ENCODE measurements around the gene PRXL2A. TPM values are rescaled to one million over a fixed set of nuclear protein-coding genes. Genes with fewer than 3 reads are reported as not detected.

The PRXL2A gene
- total and polyA plus RNA-seq, 2 donors = 52.9 to 59.1 TPM

- H3K27ac ChIP-seq (ENCODE audit: low read depth) = peak overlapping the region; percentile 96
- peak overlapping the region; percentile 93 for H3K4me3 ChIP-seq (ENCODE audit: low read depth, low read length)
- WGBS = 67% methylated on average over 13 of the region's 13 CpGs
- H3K36me3 ChIP-seq (ENCODE audit: insufficient read depth) = no peaks in the 10 kb centered on the region
- no peak for DNase-seq (ENCODE audit: extremely low spot score)
- H3K4me1 ChIP-seq (ENCODE audit: insufficient read depth) = peaks cover 3% of the 10 kb centered on the region
Observed at GRCh38 chr10:80455461-80456349, 47.4 kb downstream of the PRXL2A start.

- H3K27ac ChIP-seq (ENCODE audit: low read depth) = peak overlapping the region; percentile 31
- peaks cover 3% of the 10 kb centered on the region for H3K4me1 ChIP-seq (ENCODE audit: insufficient read depth)
- H3K4me3 ChIP-seq (ENCODE audit: low read depth, low read length) = no peak overlapping the region
- H3K36me3 ChIP-seq (ENCODE audit: insufficient read depth) = no peaks in the 10 kb centered on the region
- no peak for DNase-seq (ENCODE audit: extremely low spot score)
- 90% methylated on average over 8 of the region's 8 CpGs for WGBS
Observed at GRCh38 chr10:80457554-80458262, 49.4 kb downstream of the PRXL2A start.

- no peak overlapping the region for H3K4me3 ChIP-seq (ENCODE audit: low read depth, low read length)
Observed at GRCh38 chr10:80458263-80458625, 49.9 kb downstream of the PRXL2A start.

DNA sequence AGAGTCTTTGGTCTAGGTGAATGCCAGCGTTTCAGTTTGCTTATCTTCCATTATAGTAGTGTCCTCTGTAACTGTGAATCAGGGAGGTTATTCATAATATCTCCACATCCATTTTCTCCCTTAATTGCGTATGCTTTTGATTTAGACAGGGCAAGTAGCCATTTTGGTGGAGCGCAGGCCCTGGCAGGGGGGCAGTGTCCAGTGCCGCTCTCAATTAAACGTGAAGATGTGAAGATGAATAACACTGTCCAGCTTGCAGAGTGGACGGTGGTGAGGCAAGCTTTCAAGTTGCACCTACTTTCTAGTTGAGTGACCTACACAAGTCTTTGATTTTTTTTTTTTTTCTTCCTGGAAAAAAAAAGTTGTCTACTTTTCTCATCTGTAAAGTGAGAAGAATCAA is 50.3 kb downstream of the PRXL2A start:
- H3K4me3 ChIP-seq (ENCODE audit: low read depth, low read length) = no peak overlapping the region
- H3K4me1 ChIP-seq (ENCODE audit: insufficient read depth) = peaks cover 3% of the 10 kb centered on the region
- no peaks in the 10 kb centered on the region for H3K36me3 ChIP-seq (ENCODE audit: insufficient read depth)
- DNase-seq (ENCODE audit: extremely low spot score) = no peak
- WGBS = 73% methylated on average over 6 of the region's 6 CpGs
- H3K27ac ChIP-seq (ENCODE audit: low read depth) = no peak overlapping the region

More at GRCh38 chr10:80458263-80458625, 49.9 kb downstream of the PRXL2A start:
- 60% methylated on average over 4 of the region's 4 CpGs for WGBS
- H3K27ac ChIP-seq (ENCODE audit: low read depth) = no peak overlapping the region
- DNase-seq (ENCODE audit: extremely low spot score) = no peak
- H3K36me3 ChIP-seq (ENCODE audit: insufficient read depth) = no peaks in the 10 kb centered on the region
- peaks cover 3% of the 10 kb centered on the region for H3K4me1 ChIP-seq (ENCODE audit: insufficient read depth)

- peak overlapping the region; percentile 80 for H3K27ac ChIP-seq (ENCODE audit: low read depth)
- H3K36me3 ChIP-seq (ENCODE audit: insufficient read depth) = no peaks in the 10 kb centered on the region
- peak overlapping the region; percentile 4 for H3K4me3 ChIP-seq (ENCODE audit: low read depth, low read length)
- whole genome bisulfite sequencing = 58% methylated on average over 9 of the region's 9 CpGs
- peaks cover 3% of the 10 kb centered on the region for H3K4me1 ChIP-seq (ENCODE audit: insufficient read depth)
- no peak for DNase-seq (ENCODE audit: extremely low spot score)
Observed at GRCh38 chr10:80459047-80459865, 50.9 kb downstream of the PRXL2A start.

DNA sequence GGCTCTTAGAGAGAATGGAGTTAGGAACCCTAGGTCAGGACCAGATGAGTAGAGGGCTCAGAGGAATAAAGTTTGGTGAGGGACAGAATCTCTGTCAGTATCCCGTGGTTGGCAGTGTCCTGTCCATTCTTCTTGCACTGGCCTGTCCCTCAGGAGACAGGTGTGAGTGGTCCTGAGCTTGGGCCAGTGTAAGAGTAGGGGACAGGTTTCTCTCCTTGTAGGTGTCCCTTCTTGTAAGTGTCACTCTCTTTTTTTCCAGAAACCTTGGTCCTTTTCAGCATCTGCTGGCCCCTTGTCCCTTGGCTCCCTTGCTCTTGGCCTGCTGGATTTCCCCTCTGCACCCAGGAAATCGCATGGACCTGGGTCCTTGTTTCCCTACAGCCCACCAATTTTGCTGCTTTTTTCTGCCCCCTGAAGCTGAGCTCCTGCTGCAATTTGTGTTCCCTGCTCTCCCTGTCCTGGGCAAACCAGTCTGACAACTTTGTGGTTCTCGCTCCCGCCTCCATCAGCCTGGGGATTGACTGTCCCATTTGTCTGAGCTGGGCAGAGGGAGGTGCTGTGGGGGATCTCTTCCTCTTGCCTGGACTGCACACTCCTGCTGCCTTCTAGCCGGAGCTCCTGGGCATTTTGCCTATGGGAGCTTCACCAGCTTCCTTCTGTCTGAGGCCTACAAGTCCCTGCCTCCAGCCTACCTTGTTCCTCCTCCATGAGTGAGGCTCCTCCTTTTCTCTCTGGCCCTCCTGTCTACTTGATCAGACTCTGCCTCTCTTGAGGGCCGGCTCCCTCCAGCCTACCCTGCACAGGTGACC is 52.3 kb downstream of the PRXL2A start:
- no peaks in the 10 kb centered on the region for H3K36me3 ChIP-seq (ENCODE audit: insufficient read depth)
- H3K4me3 ChIP-seq (ENCODE audit: low read depth, low read length) = no peak overlapping the region
- WGBS = 43% methylated on average over 6 of the region's 6 CpGs
- peak; percentile 81 for DNase-seq (ENCODE audit: extremely low spot score)
- peaks cover 3% of the 10 kb centered on the region for H3K4me1 ChIP-seq (ENCODE audit: insufficient read depth)
- peak overlapping the region; percentile 78 for H3K27ac ChIP-seq (ENCODE audit: low read depth)

DNA sequence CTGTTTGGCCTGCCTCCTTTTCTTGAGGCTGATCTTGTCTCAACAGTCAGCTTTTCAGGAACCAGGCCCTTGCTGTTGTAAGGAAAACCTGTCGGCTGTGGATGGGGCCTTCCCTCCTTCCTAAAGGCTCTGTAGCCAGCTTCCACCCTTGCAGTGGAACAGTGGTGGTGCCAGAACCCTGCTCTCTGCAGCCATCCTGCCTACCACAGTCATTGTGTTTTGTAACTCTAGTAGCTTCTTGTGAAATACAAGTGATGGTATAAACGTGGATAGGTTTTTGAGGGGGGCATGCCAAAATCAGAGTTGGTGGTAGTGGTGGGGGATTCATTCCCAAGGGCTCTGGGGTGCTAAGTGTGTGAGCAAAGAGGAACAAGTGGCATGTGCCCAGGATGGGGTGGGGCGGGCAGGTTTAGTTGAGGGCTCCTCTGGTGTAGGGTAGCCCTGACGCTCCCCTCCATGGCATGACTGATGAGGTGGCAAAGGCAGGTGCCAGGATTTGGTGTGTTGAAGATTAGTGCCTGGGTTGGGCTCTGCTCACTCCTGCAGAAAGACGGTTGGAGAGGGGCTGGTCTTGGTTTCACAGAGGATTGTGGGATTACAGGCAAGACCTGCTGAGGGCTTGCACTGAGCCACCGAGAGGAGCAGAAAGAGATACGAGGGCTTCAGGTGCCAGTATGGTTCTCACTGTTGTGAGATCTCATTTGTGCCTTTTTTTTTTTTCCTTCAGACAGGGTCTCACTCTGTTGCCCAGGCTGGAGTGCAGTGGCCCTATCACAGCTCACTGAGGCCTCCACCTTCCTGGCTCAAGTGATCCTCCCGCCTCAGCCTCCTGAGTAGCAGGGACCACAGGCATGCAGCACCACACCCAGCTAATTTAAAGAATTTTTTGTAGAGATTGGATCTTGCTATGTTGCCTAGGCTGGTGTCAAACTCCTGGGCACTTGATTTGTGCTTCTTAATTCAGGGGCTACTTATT is 53.1 kb downstream of the PRXL2A start:
- Histone ChIP-seq H3K27ac (ENCODE audit: low read depth) (peak overlapping the region; percentile 78), H3K36me3 (ENCODE audit: insufficient read depth) (no peaks in the 10 kb centered on the region), H3K4me3 (ENCODE audit: low read depth, low read length) (no peak overlapping the region), H3K4me1 (ENCODE audit: insufficient read depth) (peaks cover 5% of the 10 kb centered on the region)
- no peak for DNase-seq (ENCODE audit: extremely low spot score)
- WGBS = 68% methylated on average over 8 of the region's 8 CpGs

- Histone ChIP-seq H3K4me1 (ENCODE audit: insufficient read depth) (peaks cover 5% of the 10 kb centered on the region), H3K4me3 (ENCODE audit: low read depth, low read length) (no peak overlapping the region), H3K36me3 (ENCODE audit: insufficient read depth) (no peaks in the 10 kb centered on the region), H3K27ac (ENCODE audit: low read depth) (peak overlapping the region; percentile 73)
- WGBS = 36% methylated on average over 7 of the region's 7 CpGs
- no peak for DNase-seq (ENCODE audit: extremely low spot score)
Observed at GRCh38 chr10:80462299-80462980, 54.1 kb downstream of the PRXL2A start.

GRCh38 chr10:80462981-80463741 is 54.8 kb downstream of the PRXL2A start:
- Histone ChIP-seq H3K27ac (ENCODE audit: low read depth) (peak overlapping the region; percentile 73), H3K4me1 (ENCODE audit: insufficient read depth) (peaks cover 5% of the 10 kb centered on the region), H3K36me3 (ENCODE audit: insufficient read depth) (no peaks in the 10 kb centered on the region), H3K4me3 (ENCODE audit: low read depth, low read length) (no peak overlapping the region)
- DNase-seq (ENCODE audit: extremely low spot score) = no peak
- 36% methylated on average over 5 of the region's 5 CpGs for WGBS

- DNase-seq (ENCODE audit: extremely low spot score) = no peak
- Histone ChIP-seq H3K4me1 (ENCODE audit: insufficient read depth) (peaks cover 8% of the 10 kb centered on the region), H3K36me3 (ENCODE audit: insufficient read depth) (no peaks in the 10 kb centered on the region), H3K27ac (ENCODE audit: low read depth) (peak overlapping the region; percentile 46), H3K4me3 (ENCODE audit: low read depth, low read length) (no peak overlapping the region)
- 84% methylated on average over 10 of the region's 10 CpGs for WGBS
Observed at GRCh38 chr10:80463868-80464267, 55.5 kb downstream of the PRXL2A start.

All from urinary bladder (tissue), 4 donors.